HG03520 (cell line): Measurements from ENCODE around the gene GPD1.
A peak's percentile ranks its signal among the peaks of the same experiment; 100 is the strongest.
"Not testable (repeated sequence)": the region's sequence is repeated elsewhere in the genome, so short reads cannot be mapped to it uniquely, and the experiment has no call there.

Experiments
- ATAC-seq: cut with Tn5 transposase; IDR thresholded peaks from one replicate; pipeline ENCODE4 v1.9.1; 2021; ENCODE audit warnings: mild to moderate bottlenecking, moderate library complexity; ENCODE audit not compliant: unreplicated experiment

Gene GPD1

GRCh38 chr12:50073206-50073605 is 30.6 kb upstream of the GPD1 start:
- no peak for ATAC-seq

- no peak for ATAC-seq
Measured at GRCh38 chr12:50073712-50074111, 30.1 kb upstream of the GPD1 start.

- ATAC-seq, result peak; percentile 61
Measured at GRCh38 chr12:50074936-50075807, 28.6 kb upstream of the GPD1 start.

- no peak for ATAC-seq
Measured at GRCh38 chr12:50075808-50076170, 28.0 kb upstream of the GPD1 start.

GRCh38 chr12:50077099-50077498 is 26.7 kb upstream of the GPD1 start:
- ATAC-seq, result no peak

GRCh38 chr12:50078281-50078680 is 25.5 kb upstream of the GPD1 start:
- no peak for ATAC-seq

- no peak for ATAC-seq
Measured at GRCh38 chr12:50079771-50080170, 24.0 kb upstream of the GPD1 start.

GRCh38 chr12:50081096-50081808 is 22.6 kb upstream of the GPD1 start:
- no peak for ATAC-seq

GRCh38 chr12:50082644-50083043 is 21.2 kb upstream of the GPD1 start:
- ATAC-seq, result no peak

GRCh38 chr12:50083301-50083700 is 20.5 kb upstream of the GPD1 start:
- no peak for ATAC-seq

- ATAC-seq, result not testable (repeated sequence)
Measured at GRCh38 chr12:50084409-50084774, 19.4 kb upstream of the GPD1 start.

GRCh38 chr12:50084775-50085614 is 18.8 kb upstream of the GPD1 start, which contains the start of gene SMARCD1:
SMARCD1 (plus strand) TSS chr12:50085342; CDS start chr12:50085370, 28 bp downstream.
- ATAC-seq, result peak; percentile 60

- no peak for ATAC-seq
Measured at GRCh38 chr12:50085615-50086072, 18.2 kb upstream of the GPD1 start.

- no peak for ATAC-seq
Measured at GRCh38 chr12:50086148-50086547, 17.7 kb upstream of the GPD1 start.

GRCh38 chr12:50087151-50087550 is 16.7 kb upstream of the GPD1 start:
- ATAC-seq, result no peak

GRCh38 chr12:50087995-50088394 is 15.8 kb upstream of the GPD1 start:
- no peak for ATAC-seq

GRCh38 chr12:50088577-50089335 is 15.1 kb upstream of the GPD1 start:
- no peak for ATAC-seq

- ATAC-seq, result no peak
Measured at GRCh38 chr12:50089730-50090129, 14.1 kb upstream of the GPD1 start.

GRCh38 chr12:50090391-50090790 is 13.4 kb upstream of the GPD1 start:
- no peak for ATAC-seq

- no peak for ATAC-seq
Measured at GRCh38 chr12:50097952-50098351, 5.9 kb upstream of the GPD1 start.
